Activated naive CD4-positive, alpha-beta T cell treated with anti-CD3 and anti-CD28 coated beads, Interleukin-2, amount 10 ng/mL, durations not matched to agents 7 days and 5 days (primary cell): Measurements from ENCODE around the gene GPR141.

Experiments
- CTCF ChIA-PET: fragments of 350-600 bp; sonication (Branson Sonifier 250); formaldehyde crosslinking; loops from one replicate; lab custom pipeline; 2021; ENCODE audit warnings: antibody characterized with exemption; lab: Charles Lee
- DNase-seq: peaks from one replicate; pipeline ENCODE4 v3.0.0-alpha.2; 2020
- H3K27ac Mint-ChIP-seq: one replicate; pipeline ENCODE4 v1.8.0; 2021; ENCODE audit warnings: mild to moderate bottlenecking, moderate library complexity, mixed read lengths
- H3K27me3 Mint-ChIP-seq: one replicate; pipeline ENCODE4 v1.8.0; 2021; ENCODE audit warnings: mild to moderate bottlenecking, mixed read lengths
- H3K36me3 Mint-ChIP-seq: one replicate; pipeline ENCODE4 v1.8.0; 2021; ENCODE audit warnings: mixed read lengths
- H3K4me1 Mint-ChIP-seq: one replicate; pipeline ENCODE4 v1.8.0; 2021; ENCODE audit warnings: mixed read lengths
- H3K4me3 Mint-ChIP-seq: one replicate; pipeline ENCODE4 v1.8.0; 2021; ENCODE audit warnings: mild to moderate bottlenecking, moderate library complexity, mixed read lengths
- H3K9me3 Mint-ChIP-seq: one replicate; pipeline ENCODE4 v1.8.0; 2021; ENCODE audit warnings: mixed read lengths

GPR141 gene

DNA sequence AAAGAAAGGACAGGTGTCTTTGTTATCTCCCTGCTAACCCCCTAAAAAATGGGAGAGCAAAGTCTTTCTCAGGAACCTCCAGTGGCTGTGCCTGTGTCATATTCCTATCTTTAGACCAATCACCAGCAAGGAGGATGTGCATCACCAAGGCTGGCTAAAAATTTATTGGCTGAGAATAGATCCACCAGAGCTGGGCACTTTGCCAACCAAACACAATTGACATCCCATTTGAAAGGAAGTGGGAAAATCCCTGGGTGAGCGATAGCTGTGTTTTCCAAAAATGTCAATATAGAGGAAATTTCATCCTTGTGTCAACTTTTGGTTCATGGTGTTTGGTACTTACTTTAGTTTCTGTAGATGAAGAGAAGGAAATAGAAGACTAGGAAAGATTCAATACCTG, 13.1 kb upstream of the GPR141 start:
- Mint-ChIP-seq H3K27ac (no peak overlapping the region), H3K4me1 (no peaks in the 10 kb centered on the region), H3K27me3 (peaks cover 17% of the 10 kb centered on the region)

DNA sequence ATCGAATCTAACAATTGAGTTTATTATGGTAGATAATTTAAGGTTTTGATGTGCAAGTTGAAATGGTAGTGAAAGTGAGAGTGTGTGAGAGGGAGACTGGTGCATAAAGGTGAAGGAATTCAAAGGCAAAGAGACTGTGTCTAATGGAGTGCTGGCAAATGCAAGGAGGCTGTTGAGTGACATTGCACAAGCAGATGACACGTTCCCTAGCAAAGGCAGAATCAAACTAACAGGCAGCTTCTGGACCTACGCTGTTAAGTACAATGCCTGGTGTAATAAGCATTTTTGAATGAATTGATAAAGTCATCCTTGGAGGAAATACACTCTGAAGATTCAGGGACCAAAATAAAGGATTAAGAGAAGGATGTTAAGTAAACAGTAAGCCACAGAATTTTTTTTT, 11.7 kb upstream of the GPR141 start:
- no peak for DNase-seq
- no peak overlapping the region for H3K27ac Mint-ChIP-seq
- H3K36me3 Mint-ChIP-seq, result no peaks in the 10 kb centered on the region
- no peaks in the 10 kb centered on the region for H3K4me1 Mint-ChIP-seq
- no peaks in the 10 kb centered on the region for H3K9me3 Mint-ChIP-seq
- H3K4me3 Mint-ChIP-seq, result no peak overlapping the region
- peaks cover 11% of the 10 kb centered on the region for H3K27me3 Mint-ChIP-seq
- CTCF ChIA-PET, result no interaction called here

More for the DNA sequence above, 13.1 kb upstream of the GPR141 start:
- CTCF ChIA-PET, result interaction anchor here (0.6 kb wide), 1 partner anchor 1464 kb away, joined by 3 read pairs; no protein-coding TSS in a partner anchor
- DNase-seq, result no peak
- Mint-ChIP-seq H3K36me3 (no peaks in the 10 kb centered on the region), H3K4me3 (no peak overlapping the region), H3K9me3 (no peaks in the 10 kb centered on the region)

DNA sequence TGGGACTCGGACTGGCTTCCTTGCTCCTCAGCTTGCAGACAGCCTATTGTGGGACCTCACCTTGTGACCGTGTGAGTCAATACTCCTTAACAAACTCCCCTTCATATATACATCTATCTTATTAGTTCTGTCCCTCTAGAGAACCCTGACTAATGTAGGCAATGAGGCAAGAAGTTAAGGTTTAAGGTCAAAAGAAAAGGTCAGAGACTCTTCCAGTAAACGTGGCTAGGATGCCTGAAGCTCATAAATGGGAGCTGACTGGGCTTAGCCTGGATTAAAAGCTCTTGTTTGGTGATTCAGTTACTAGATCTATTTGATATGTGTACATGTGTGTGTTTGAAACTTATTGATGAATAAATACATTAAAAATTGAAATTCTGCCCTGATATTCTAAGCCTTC, 10.6 kb upstream of the GPR141 start:
- no peaks in the 10 kb centered on the region for H3K4me1 Mint-ChIP-seq
- H3K4me3 Mint-ChIP-seq, result no peak overlapping the region
- no peak for DNase-seq
- H3K27me3 Mint-ChIP-seq, result peaks cover 11% of the 10 kb centered on the region
- CTCF ChIA-PET, result no interaction called here
- H3K9me3 Mint-ChIP-seq, result no peaks in the 10 kb centered on the region
- no peaks in the 10 kb centered on the region for H3K36me3 Mint-ChIP-seq
- no peak overlapping the region for H3K27ac Mint-ChIP-seq

DNA sequence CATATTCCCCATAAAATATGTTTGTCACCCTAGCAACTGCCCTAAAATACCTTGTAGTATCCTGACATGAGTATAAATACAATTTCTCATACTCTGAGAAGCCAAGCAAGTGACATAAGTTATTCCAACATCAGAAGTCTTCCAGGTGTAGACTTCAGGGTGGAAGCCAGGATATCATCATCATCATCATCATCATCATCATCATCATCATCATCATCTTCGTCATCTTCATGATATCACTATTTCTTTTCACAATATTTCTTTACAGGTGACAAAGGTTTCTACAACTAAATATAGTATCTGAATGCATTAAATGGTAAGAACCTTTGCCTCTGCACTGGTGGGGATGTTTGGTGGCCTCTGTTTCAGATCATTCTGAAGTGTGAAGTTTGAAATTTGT, 10.0 kb upstream of the GPR141 start:
- no peak for DNase-seq
- H3K4me3 Mint-ChIP-seq, result no peak overlapping the region
- no peaks in the 10 kb centered on the region for H3K36me3 Mint-ChIP-seq
- CTCF ChIA-PET, result no interaction called here
- H3K9me3 Mint-ChIP-seq, result no peaks in the 10 kb centered on the region
- H3K27ac Mint-ChIP-seq, result no peak overlapping the region
- H3K4me1 Mint-ChIP-seq, result no peaks in the 10 kb centered on the region
- H3K27me3 Mint-ChIP-seq, result peaks cover 11% of the 10 kb centered on the region

DNA sequence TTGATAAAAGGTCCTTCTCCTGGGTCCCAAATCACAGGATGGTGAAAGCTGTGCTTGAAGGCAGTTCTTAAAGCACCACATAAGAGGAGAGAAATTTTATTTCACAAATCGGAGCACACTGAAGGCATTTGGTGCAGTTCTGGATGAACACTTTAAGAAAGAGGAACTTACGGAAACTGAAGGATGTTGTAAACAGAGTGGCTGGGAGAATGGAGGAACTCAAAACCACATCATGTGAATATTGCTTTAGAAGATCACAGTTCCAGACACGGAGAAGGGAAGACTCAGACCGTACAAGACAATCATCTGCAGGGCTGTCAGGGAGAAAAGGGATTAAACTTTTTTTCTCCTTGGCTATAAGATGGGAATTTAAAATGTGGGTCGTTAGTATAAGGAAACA, 9.0 kb upstream of the GPR141 start:
- H3K27ac Mint-ChIP-seq, result no peak overlapping the region
- no peaks in the 10 kb centered on the region for H3K9me3 Mint-ChIP-seq
- CTCF ChIA-PET, result no interaction called here
- no peak for DNase-seq
- peaks cover 11% of the 10 kb centered on the region for H3K27me3 Mint-ChIP-seq
- no peak overlapping the region for H3K4me3 Mint-ChIP-seq
- no peaks in the 10 kb centered on the region for H3K36me3 Mint-ChIP-seq
- H3K4me1 Mint-ChIP-seq, result no peaks in the 10 kb centered on the region

DNA sequence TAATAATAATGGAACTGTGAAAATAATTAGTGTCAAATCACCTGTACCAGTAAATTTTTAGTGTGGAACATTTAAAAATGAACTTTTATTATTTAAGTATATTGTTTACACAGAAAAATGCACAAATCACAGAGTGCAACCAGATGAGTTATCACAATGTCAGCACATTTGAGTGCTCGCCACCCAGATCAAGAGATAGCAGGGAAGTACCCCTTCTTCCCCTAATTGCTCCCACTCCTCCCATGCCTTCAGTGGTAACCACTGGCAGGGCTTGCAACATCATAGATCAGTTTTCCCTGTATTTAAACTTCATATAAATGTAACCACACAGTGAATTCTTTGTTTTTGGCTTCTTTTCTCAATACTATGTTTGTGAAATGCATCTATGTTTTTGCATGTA, 7.8 kb upstream of the GPR141 start:
- H3K4me1 Mint-ChIP-seq, result no peaks in the 10 kb centered on the region
- no peak overlapping the region for H3K27ac Mint-ChIP-seq
- H3K27me3 Mint-ChIP-seq, result peaks cover 11% of the 10 kb centered on the region
- no peaks in the 10 kb centered on the region for H3K36me3 Mint-ChIP-seq
- CTCF ChIA-PET, result no interaction called here
- H3K9me3 Mint-ChIP-seq, result no peaks in the 10 kb centered on the region
- DNase-seq, result no peak
- H3K4me3 Mint-ChIP-seq, result no peak overlapping the region

DNA sequence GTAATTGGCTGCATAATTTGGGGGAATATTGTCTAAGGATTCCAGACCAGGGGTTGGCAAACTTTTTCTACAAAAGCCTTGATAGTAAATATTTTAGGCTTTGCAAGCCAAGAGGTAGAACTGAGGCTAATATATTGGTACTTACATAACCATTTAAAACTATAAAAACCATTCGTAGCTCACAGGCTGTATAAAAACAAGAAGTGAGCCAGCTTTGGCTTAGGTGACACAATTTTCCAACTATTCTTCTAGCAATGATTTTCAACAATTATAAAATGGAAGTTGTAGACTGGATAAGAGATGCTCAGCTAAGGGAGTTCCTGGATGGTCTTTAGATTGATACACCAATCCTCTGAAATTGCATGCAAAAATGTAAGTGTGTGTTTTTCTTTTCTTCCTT, 1.4 kb downstream of the GPR141 start:
- peaks cover 6% of the 10 kb centered on the region for H3K27me3 Mint-ChIP-seq
- no peaks in the 10 kb centered on the region for H3K4me1 Mint-ChIP-seq
- H3K9me3 Mint-ChIP-seq, result no peaks in the 10 kb centered on the region
- CTCF ChIA-PET, result no interaction called here
- H3K27ac Mint-ChIP-seq, result no peak overlapping the region
- no peak for DNase-seq
- H3K36me3 Mint-ChIP-seq, result no peaks in the 10 kb centered on the region
- H3K4me3 Mint-ChIP-seq, result no peak overlapping the region

DNA sequence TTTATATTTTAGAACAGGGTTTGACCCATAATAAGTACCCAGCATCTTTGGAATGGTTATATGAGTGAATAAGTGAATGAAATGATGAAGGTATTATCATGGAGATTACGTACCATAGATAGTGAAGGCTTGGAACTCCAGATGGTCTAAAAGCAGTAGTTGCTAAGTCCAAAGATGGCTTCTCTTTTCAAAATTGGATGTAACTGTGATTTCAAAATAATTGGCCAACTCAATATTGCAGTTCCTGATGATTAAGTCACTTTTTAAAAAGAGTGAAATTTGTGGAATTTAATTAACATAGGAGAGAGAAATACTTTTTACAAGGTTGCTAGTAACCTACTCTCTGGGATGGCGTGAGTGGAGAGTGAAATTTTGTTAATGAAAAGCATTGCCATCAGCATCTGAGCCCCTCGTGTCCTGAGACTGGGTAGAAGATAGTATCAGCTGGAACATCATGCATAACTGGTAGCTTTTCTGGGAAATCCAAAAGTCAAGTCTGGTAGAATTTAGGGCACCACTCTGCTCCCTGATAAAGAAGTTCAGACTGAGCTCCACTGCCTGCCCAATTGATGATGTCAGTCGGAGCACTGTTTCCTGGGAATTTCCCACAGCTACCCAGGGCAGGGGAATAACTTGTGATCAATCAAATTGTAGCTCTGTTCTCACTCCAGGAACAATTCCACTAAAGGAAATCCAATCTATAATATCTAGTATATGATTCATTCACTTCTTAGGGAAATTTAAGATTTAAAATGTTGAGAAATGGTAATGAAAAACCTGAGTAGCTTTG, 3.2 kb downstream of the GPR141 start:
- Mint-ChIP-seq H3K27ac (no peak overlapping the region), H3K36me3 (no peaks in the 10 kb centered on the region), H3K4me1 (no peaks in the 10 kb centered on the region), H3K27me3 (peaks cover 6% of the 10 kb centered on the region), H3K9me3 (no peaks in the 10 kb centered on the region), H3K4me3 (no peak overlapping the region)
- no peak for DNase-seq
- CTCF ChIA-PET, result no interaction called here

DNA sequence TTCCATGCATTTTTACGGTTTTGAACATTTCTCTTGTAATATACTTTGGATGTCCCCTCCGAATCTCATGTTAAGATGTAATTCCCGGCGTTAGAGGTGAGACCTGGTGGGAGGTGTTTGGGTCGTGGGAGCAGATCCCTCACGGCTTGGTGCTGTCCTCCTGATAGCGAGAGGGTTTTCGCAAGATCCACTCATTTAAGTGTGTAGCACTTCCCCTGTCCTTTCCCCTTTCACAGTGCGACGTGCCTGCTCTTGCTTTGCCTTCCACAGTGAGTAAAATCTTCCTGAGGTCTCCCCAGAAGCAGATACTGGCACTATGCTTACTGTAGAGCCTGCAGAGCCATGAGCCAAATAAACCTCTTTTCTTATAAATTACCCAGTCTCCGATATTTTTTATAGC, 6.6 kb downstream of the GPR141 start:
- H3K27ac Mint-ChIP-seq, result no peak overlapping the region
- peaks cover 3% of the 10 kb centered on the region for H3K27me3 Mint-ChIP-seq
- no peaks in the 10 kb centered on the region for H3K9me3 Mint-ChIP-seq
- no peak for DNase-seq
- H3K4me3 Mint-ChIP-seq, result no peak overlapping the region
- no peaks in the 10 kb centered on the region for H3K4me1 Mint-ChIP-seq
- no peaks in the 10 kb centered on the region for H3K36me3 Mint-ChIP-seq
- CTCF ChIA-PET, result no interaction called here

DNA sequence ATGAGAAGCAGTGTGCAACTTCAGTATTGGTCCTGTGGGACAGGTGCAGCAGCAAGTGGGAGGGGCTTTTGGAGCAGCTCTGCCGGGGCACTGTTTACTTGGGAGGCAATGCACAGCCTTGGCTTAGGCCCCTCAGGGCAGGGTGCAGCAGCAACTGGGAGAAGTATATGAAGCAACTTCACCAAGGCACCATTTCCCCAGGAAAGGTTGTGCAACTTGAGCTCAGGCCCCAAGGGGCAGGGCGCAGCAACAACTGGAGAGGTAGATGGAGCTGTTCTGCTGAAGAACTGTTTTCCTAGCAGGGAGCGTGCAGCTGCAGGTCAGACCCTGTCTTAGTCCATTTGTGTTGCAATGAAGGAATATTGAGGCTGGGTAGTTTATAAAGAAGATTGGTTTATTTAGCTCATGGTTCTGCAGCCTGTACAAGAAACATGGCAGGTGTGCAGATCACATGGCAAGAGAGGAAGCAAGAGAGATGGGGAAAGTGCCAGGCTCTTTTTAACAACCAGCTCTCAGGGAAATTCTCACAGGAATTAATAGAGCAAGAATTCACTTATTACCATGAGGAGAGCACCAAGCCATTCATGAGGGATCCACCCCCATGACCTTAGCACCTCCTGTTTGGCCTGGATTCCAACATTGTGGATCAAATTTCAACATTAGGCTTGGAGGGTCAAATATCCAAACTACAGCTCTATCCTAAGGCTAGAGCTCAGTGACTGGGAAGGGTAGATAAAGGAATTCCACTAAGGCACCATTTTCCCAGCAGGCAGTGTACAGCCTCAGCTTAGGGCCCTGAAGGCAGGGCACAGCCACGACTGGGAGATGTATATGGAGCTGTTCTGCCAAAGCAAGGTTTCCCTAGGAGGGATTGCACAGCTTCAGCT, 10.9 kb downstream of the GPR141 start:
- Mint-ChIP-seq H3K9me3 (no peaks in the 10 kb centered on the region), H3K4me3 (no peak overlapping the region), H3K27ac (no peak overlapping the region), H3K27me3 (no peaks in the 10 kb centered on the region), H3K4me1 (no peaks in the 10 kb centered on the region), H3K36me3 (no peaks in the 10 kb centered on the region)
- no peak for DNase-seq
- CTCF ChIA-PET, result interaction anchor here (0.6 to 1.6 kb wide), 3 partner anchors 127 to 680 kb away, joined by 3 to 5 read pairs (median 4); no protein-coding TSS in a partner anchor

DNA sequence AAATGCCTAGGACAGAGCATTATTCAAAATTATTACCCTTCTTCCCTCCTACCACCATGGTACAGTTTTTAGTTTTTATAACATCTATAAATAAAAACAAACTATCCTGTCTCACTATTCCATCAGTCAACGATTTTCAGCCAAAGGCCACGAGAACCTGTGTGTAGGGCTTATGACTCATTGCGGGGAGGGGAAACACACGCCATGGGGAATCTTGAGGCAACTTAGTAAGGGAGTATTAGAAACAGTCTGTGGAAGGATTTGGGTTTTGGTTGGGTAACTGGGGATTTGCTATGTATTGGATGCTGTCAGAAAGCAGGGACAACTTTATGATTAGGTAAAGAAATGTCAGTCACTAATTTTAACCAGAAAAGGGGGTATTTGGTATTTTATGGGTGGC, 14.7 kb downstream of the GPR141 start:
- CTCF ChIA-PET, result no interaction called here
- H3K27ac Mint-ChIP-seq, result no peak overlapping the region
- H3K36me3 Mint-ChIP-seq, result no peaks in the 10 kb centered on the region

DNA sequence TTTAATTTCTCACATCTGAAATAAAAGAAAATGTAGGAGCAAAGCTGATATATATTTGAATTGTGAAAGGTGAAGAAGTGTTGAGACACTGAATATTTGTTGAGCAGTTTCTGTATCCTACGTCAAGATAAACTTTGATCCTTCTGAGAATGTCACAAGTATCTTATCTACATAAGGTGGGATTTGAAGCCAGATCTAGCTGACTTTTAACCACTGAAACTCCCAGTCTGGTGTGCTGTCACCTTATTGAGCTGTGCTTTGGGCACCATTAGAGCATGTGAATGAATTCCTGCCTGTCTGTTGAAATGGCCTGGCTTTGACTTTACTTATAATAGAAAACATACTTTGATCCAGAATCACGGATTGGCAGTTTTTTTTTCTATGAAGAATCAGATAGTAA, 15.2 kb downstream of the GPR141 start:
- H3K36me3 Mint-ChIP-seq, result no peaks in the 10 kb centered on the region
- no peak for DNase-seq
- peaks cover 4% of the 10 kb centered on the region for H3K27me3 Mint-ChIP-seq
- H3K4me1 Mint-ChIP-seq, result no peaks in the 10 kb centered on the region
- no peak overlapping the region for H3K4me3 Mint-ChIP-seq
- CTCF ChIA-PET, result no interaction called here
- H3K9me3 Mint-ChIP-seq, result no peaks in the 10 kb centered on the region
- no peak overlapping the region for H3K27ac Mint-ChIP-seq

More for the DNA sequence above, 14.7 kb downstream of the GPR141 start:
- Mint-ChIP-seq H3K27me3 (peaks cover 4% of the 10 kb centered on the region), H3K4me3 (no peak overlapping the region), H3K4me1 (no peaks in the 10 kb centered on the region), H3K9me3 (no peaks in the 10 kb centered on the region)
- no peak for DNase-seq

DNA sequence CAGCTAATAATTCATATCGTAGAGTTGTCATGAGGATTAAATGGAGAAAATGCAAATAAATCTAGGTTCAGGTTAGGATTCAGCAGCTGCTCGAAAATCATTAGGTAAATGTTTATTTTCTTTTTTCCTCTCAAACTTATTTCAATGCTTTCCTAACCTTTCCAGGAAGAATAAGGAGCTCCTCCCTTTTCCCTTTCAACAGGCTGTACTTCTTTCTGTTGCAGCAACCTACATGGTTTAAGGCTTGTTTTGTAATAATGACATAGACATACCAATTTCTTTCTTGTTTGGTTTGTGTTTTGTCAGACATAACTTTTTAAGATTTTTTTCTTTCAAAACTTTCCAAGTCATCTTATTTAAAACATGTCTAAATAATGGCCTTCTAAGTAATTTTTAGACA, 18.2 kb downstream of the GPR141 start:
- H3K36me3 Mint-ChIP-seq, result no peaks in the 10 kb centered on the region
- no peaks in the 10 kb centered on the region for H3K9me3 Mint-ChIP-seq
- H3K4me1 Mint-ChIP-seq, result no peaks in the 10 kb centered on the region
- H3K27ac Mint-ChIP-seq, result no peak overlapping the region
- CTCF ChIA-PET, result no interaction called here
- H3K4me3 Mint-ChIP-seq, result no peak overlapping the region
- no peak for DNase-seq
- peaks cover 4% of the 10 kb centered on the region for H3K27me3 Mint-ChIP-seq

DNA sequence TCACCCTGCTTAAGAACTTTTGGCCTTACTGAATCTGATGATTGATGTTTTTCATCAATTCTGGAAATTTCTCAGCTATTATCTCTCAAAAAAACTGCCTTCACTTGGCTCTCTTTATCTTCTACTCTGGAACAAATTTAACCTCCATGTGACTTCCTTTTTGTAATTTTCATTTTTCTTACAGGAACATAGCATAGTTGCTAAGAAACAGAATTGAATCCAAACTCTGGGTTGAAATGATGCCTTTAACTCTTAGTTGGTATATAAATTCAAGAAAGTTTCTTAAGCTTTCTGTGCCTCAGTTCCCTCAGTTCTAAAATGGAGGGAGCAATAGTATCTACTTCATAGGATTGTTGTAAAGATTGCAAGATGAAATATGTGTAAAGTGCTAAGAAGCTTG, 19.8 kb downstream of the GPR141 start:
- Mint-ChIP-seq H3K27me3 (peaks cover 4% of the 10 kb centered on the region), H3K4me3 (no peak overlapping the region), H3K27ac (no peak overlapping the region), H3K4me1 (no peaks in the 10 kb centered on the region), H3K9me3 (no peaks in the 10 kb centered on the region), H3K36me3 (no peaks in the 10 kb centered on the region)
- no peak for DNase-seq
- CTCF ChIA-PET, result no interaction called here
